H1 (cell line): ENCODE measurements around the gene METRN.
"Not testable (repeated sequence)": the region's sequence is repeated elsewhere in the genome, so short reads cannot be mapped to it uniquely, and the experiment has no call there.

Experiments
- MAFK ChIP-seq: IDR thresholded peaks from 2 replicates; pipeline ENCODE4 v1.6.1; 2012; ENCODE audit warnings: low read depth, mild to moderate bottlenecking, improper control_type of control experiment, low read length
- POLR2A ChIP-seq, 2 experiments: IDR thresholded peaks; 1 replicate in 1 of 2; 2 replicates in 1 of 2; pipeline ENCODE4 v1.6.1; 2011; ENCODE audit warnings: low read depth in 2 of 2, low read length in 2 of 2, mild to moderate bottlenecking in 2 of 2; ENCODE audit errors: control extremely low read depth in 1 of 2
- RAD21 ChIP-seq, 2 experiments: IDR thresholded peaks in 1 of 2; conservative IDR thresholded peaks in 1 of 2; 2 replicates each; pipeline ENCODE4 v1.6.1; 2011; ENCODE audit warnings: low read depth in 2 of 2, low read length in 2 of 2, improper control_type of control experiment in 1 of 2, inconsistent platforms in 1 of 2, mild to moderate bottlenecking in 1 of 2, moderate library complexity in 1 of 2
- TF ChIP-seq, protein P1 (sequence below), 3 experiments: IDR thresholded peaks; 1 replicate in 2 of 3; 2 replicates in 1 of 3; pipeline versions ENCODE4 v1.5.1 to v1.6.1; 2011; ENCODE audit warnings: low read length in 3 of 3, mild to moderate bottlenecking in 3 of 3, inconsistent platforms in 2 of 3, low read depth in 1 of 3, moderate library complexity in 1 of 3; ENCODE audit not compliant: insufficient read depth in 1 of 3; ENCODE audit errors: control extremely low read depth in 1 of 3

GRCh38 chr16:754121-754607, 39.2 kb downstream of the METRN start:
- TF ChIP-seq, protein P1, sequence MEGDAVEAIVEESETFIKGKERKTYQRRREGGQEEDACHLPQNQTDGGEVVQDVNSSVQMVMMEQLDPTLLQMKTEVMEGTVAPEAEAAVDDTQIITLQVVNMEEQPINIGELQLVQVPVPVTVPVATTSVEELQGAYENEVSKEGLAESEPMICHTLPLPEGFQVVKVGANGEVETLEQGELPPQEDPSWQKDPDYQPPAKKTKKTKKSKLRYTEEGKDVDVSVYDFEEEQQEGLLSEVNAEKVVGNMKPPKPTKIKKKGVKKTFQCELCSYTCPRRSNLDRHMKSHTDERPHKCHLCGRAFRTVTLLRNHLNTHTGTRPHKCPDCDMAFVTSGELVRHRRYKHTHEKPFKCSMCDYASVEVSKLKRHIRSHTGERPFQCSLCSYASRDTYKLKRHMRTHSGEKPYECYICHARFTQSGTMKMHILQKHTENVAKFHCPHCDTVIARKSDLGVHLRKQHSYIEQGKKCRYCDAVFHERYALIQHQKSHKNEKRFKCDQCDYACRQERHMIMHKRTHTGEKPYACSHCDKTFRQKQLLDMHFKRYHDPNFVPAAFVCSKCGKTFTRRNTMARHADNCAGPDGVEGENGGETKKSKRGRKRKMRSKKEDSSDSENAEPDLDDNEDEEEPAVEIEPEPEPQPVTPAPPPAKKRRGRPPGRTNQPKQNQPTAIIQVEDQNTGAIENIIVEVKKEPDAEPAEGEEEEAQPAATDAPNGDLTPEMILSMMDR (IDR thresholded peaks at IDR 0.05; ENCODE audit: control extremely low read depth in 1 of 3, insufficient read depth in 1 of 3, low read depth in 1 of 3, low read length in 3 of 3) = not testable (repeated sequence)
- TF ChIP-seq POLR2A (IDR thresholded peaks at IDR 0.05; ENCODE audit: control extremely low read depth in 1 of 2, low read depth in 2 of 2, low read length in 2 of 2); MAFK; RAD21 (IDR thresholded peaks at IDR 0.05 in 1 of 2, conservative IDR thresholded peaks at IDR 0.05 in 1 of 2; ENCODE audit: low read depth in 2 of 2, low read length in 2 of 2): not testable (repeated sequence)
